ENCODE measurements around the gene ADARB1. TPM values are rescaled to one million over a fixed set of nuclear protein-coding genes. Genes with fewer than 3 reads are reported as not detected.

ADARB1 gene
- total RNA-seq, 1 experiment from 2014 or later, result 15.8 TPM

DNA sequence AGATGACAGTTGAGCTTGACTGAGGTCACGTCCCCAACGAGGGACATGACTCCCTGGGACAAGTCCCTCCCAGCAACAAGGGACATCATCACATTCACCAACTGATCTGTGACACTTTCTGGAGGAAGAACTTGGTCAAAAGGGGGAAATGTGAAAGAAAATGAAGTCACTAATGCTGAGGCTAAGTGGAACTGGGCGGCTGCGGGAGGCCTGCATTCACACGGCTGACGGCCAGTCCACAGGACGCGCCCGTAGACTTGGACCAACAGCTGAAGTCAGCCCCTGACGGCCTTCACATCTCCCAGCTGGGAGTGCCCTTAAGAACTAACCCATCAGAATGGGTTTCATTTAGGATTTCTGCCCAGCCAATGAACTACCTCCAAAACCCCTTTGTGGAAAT is 186.7 kb downstream of the ADARB1 start:
- Histone ChIP-seq H2BK15ac (ENCODE audit: low read depth, low read length) (no peak overlapping the region), H3K27me3 (ENCODE audit: insufficient read depth, low read length) (no peaks in the 10 kb centered on the region), H3K18ac (ENCODE audit: insufficient read length, low read depth, low read length) (no peak overlapping the region), H2BK20ac (ENCODE audit: low read depth, low read length, poor library complexity, severe bottlenecking) (no peak overlapping the region), H2AK5ac (ENCODE audit: insufficient read length, low read length) (no peak overlapping the region), H3K23ac (ENCODE audit: insufficient read length, low read depth, low read length) (no peak overlapping the region), H2BK12ac (ENCODE audit: insufficient read length, low read depth, low read length) (no peak overlapping the region), H3K27ac (ENCODE audit: insufficient read length, low read depth, low read length) (no peak overlapping the region), H3K9me3 (ENCODE audit: control insufficient read depth, low read depth, low read length) (no peaks in the 10 kb centered on the region), H4K20me1 (ENCODE audit: control insufficient read depth, insufficient read depth, insufficient read length) (no peaks in the 10 kb centered on the region), H4K8ac (replicated peaks; ENCODE audit: insufficient read length, low read depth, low read length) (no peak overlapping the region), H3K56ac (ENCODE audit: insufficient read length, low read depth, low read length) (no peak overlapping the region), H3K79me2 (ENCODE audit: insufficient read depth, low read length) (no peaks in the 10 kb centered on the region), H2BK5ac (ENCODE audit: insufficient read length, low read length) (no peak overlapping the region), H3K9ac (ENCODE audit: extremely low read depth, insufficient read length, low read length) (no peak overlapping the region), H3K4me2 (ENCODE audit: insufficient read depth, insufficient read length, low read length) (no peak overlapping the region), H3K4me1 (ENCODE audit: insufficient read depth, low read length) (no peaks in the 10 kb centered on the region), H2BK120ac (ENCODE audit: low read depth, low read length, poor library complexity, severe bottlenecking) (no peak overlapping the region), H3K14ac (ENCODE audit: insufficient read depth, low read length) (no peak overlapping the region), H2AFZ (ENCODE audit: low read length) (no peak overlapping the region), H3K79me1 (ENCODE audit: insufficient read depth, low read depth, low read length, poor library complexity, severe bottlenecking) (no peaks in the 10 kb centered on the region), H3T11ph (ENCODE audit: low read length) (no peak overlapping the region), H4K91ac (ENCODE audit: insufficient read length, low read depth, low read length) (no peak overlapping the region), H3K23me2 (ENCODE audit: insufficient read length, low read depth, low read length, poor library complexity, severe bottlenecking) (no peaks in the 10 kb centered on the region), H3K4ac (ENCODE audit: low read depth, low read length) (no peak overlapping the region), H4K5ac (ENCODE audit: insufficient read length, low read depth, low read length) (no peak overlapping the region)
- no peak overlapping the region for H3K4me3 Mint-ChIP-seq
- WGBS (ENCODE audit: extremely low coverage, insufficient read length, low lambda C conversion rate), result no CpG with 5 or more reads among the region's 10 CpGs
- DNase-seq, result peak; percentile 19
- H3K9me3 Mint-ChIP-seq, result no peaks in the 10 kb centered on the region; a peak in 1 of 5 replicates
- peaks cover 18 to 37% (median 31%) of the 10 kb centered on the region in 3 experiments for H3K36me3 Mint-ChIP-seq (ENCODE audit: insufficient read depth in 1 of 3, low read depth in 3 of 3)
- no peak overlapping the region for H3K27ac Mint-ChIP-seq
- H3K4me1 Mint-ChIP-seq, result peaks cover 0 to 8% of the 10 kb centered on the region in 2 experiments; a peak in 1 of 4 replicates
- peaks cover 3% of the 10 kb centered on the region for H3K27me3 Mint-ChIP-seq (ENCODE audit: low read depth)
- TF ChIP-seq, protein P1, sequence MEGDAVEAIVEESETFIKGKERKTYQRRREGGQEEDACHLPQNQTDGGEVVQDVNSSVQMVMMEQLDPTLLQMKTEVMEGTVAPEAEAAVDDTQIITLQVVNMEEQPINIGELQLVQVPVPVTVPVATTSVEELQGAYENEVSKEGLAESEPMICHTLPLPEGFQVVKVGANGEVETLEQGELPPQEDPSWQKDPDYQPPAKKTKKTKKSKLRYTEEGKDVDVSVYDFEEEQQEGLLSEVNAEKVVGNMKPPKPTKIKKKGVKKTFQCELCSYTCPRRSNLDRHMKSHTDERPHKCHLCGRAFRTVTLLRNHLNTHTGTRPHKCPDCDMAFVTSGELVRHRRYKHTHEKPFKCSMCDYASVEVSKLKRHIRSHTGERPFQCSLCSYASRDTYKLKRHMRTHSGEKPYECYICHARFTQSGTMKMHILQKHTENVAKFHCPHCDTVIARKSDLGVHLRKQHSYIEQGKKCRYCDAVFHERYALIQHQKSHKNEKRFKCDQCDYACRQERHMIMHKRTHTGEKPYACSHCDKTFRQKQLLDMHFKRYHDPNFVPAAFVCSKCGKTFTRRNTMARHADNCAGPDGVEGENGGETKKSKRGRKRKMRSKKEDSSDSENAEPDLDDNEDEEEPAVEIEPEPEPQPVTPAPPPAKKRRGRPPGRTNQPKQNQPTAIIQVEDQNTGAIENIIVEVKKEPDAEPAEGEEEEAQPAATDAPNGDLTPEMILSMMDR (conservative IDR thresholded peaks at IDR 0.05), result no peak
